Astrocyte of the spinal cord (primary cell): ENCODE measurements around the gene IFIT1.

ENCODE experiments used
- DNase-seq: peaks from one replicate; pipeline ENCODE4 v3.0.0; 2011; ENCODE audit warnings: low read depth, low spot score
- H3K4me3 ChIP-seq: 2 replicates; pipeline ENCODE4 v1.5.1; 2011; ENCODE audit warnings: low read depth, mild to moderate bottlenecking, low read length, moderate library complexity
- CTCF ChIP-seq: IDR thresholded peaks from 2 replicates; pipeline ENCODE4 v1.5.1; 2012; ENCODE audit warnings: low read depth, mild to moderate bottlenecking, low read length, inconsistent platforms
- in situ Hi-C: cut with HindIII; loops from 2 replicates; pipeline ENCODE4 v1.10.0; 2017; ENCODE audit warnings: low sequenced_read_pairs

Gene IFIT1

GRCh38 chr10:89391907-89392756, at the start of gene IFIT1:
Gene IFIT1, plus strand, starts transcription at chr10:89392623. Its CDS starts 90 bp downstream, at chr10:89392713.
- peak within 1 kb of the TSS; percentile 71 for H3K4me3 ChIP-seq
- in situ Hi-C loops, result no loop called here
- peak; percentile 94 for DNase-seq
- no peak for TF ChIP-seq CTCF

GRCh38 chr10:89343089-89343767, 49.2 kb upstream of the IFIT1 start:
- no peak for DNase-seq
- in situ Hi-C loops, result no loop called here
- H3K4me3 ChIP-seq, result no peak overlapping the region
- no peak for TF ChIP-seq CTCF

GRCh38 chr10:89344156-89344555, 48.3 kb upstream of the IFIT1 start:
- TF ChIP-seq CTCF, result no peak
- H3K4me3 ChIP-seq, result no peak overlapping the region
- in situ Hi-C loops, result no loop called here
- DNase-seq, result no peak

GRCh38 chr10:89345367-89346000, 46.9 kb upstream of the IFIT1 start:
- in situ Hi-C loops, result no loop called here
- TF ChIP-seq CTCF, result no peak
- H3K4me3 ChIP-seq, result no peak overlapping the region
- DNase-seq, result no peak

- in situ Hi-C loops, result no loop called here
- TF ChIP-seq CTCF, result no peak
- no peak for DNase-seq
- no peak overlapping the region for H3K4me3 ChIP-seq
Observed at GRCh38 chr10:89346405-89347254, 45.8 kb upstream of the IFIT1 start.
